GM19193 (cell line): Measurements from ENCODE around the gene POLH.

Experiments
- POLR2A ChIP-seq: IDR thresholded peaks from 4 replicates; pipeline ENCODE4 v1.6.1; 2011; ENCODE audit not compliant: insufficient read depth, insufficient read length; ENCODE audit errors: extremely low read depth

The POLH gene

GRCh38 chr6:43575772-43576551 lies at the start of gene POLH, which contains the start of gene XPO5:
Gene POLH, plus strand, starts transcription at chr6:43576185. Its CDS starts 6,135 bp downstream, at chr6:43582320.
Gene XPO5, minus strand, starts transcription at chr6:43576038. Its CDS starts 174 bp downstream, at chr6:43575864.
- peak; percentile 99 for TF ChIP-seq POLR2A

GRCh38 chr6:43532201-43532600 lies 43.8 kb upstream of the POLH start:
- no peak for TF ChIP-seq POLR2A

GRCh38 chr6:43540507-43540906 lies 35.5 kb upstream of the POLH start:
- no peak for TF ChIP-seq POLR2A

- no peak for TF ChIP-seq POLR2A
Observed at GRCh38 chr6:43541774-43542471, 34.1 kb upstream of the POLH start.

DNA sequence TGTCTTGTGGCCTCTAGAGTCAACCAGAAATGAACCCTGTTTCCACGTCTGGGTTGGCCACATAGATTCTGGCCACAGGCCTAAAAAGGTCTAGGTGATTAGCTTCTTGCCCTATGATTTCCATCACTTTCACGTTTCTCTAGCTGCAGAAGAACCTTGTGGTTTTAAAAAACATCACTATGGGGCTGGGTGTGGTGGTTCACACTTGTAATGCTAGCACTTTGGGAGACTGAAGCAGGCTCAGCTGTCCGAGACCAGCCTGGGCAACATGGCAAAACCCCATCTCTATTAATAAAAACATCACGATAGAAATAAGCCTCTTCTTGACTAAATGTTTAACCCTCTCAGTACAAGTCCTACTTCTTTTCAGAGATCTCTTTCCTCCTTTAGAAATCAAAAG lies 31.5 kb upstream of the POLH start:
- no peak for TF ChIP-seq POLR2A

GRCh38 chr6:43547222-43547621 lies 28.8 kb upstream of the POLH start:
- no peak for TF ChIP-seq POLR2A

DNA sequence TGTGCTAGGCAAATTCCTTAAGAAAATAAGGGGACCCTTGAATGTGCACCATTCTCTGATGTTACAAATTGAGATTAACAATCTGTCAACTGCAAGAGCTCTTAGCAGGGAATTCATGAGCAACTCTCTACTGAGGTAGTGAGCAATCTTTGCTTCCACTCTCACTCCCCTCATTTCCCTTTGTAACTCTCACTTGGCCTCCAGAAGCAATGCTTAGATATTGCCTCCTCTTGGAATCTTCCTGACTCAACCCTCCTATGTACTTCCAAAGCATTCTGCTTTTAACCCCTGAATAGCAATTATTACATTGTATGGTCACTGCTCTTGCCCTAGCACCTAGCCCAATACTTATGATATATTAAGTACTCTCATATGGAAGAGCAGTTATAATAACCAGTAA lies 16.7 kb upstream of the POLH start:
- no peak for TF ChIP-seq POLR2A

DNA sequence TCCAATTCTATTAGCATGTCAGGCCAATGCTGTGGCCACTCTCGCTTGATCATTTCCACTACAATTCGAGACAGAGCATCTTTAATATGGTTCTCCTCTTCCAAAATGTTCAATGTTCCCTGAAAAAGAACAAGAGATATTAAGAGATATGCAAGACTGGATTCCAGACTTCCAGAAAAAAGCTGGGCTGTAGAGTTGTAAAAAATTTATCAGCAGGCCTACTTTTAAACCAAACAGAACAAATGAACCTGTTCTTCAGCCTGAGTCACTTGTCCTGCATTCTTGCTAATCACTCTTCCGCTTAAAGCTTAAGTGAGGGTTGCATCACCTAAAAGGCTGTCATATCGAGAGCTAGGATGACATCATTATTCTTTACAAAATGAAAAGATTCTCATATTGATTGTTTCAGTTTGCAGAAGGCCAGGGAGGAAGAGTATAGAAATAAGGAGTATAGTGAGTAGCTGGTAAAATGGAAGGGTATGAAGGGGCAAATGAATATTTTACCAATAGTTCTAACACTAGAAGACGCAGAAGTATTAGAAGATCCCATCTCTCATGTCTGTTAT lies 5.0 kb upstream of the POLH start:
- TF ChIP-seq POLR2A, result no peak

DNA sequence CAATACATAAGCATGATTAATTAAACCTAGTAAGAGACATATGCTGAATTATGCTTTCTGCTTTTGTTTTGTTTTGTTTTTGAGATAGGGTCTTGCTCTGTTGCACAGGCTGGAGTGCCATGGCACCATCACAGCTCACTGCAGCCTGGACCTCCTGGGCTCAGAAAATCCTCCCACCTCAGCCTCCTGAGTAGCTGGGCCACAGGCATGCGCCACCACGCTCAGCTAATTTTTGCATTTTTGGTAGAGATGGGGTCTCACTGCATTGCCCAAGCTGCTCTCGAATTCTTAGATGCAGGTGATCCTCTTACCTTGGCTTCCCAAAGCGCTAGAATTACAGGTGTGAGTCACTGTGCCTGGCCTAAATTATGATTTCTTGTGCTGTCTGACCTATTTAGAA lies 4.0 kb upstream of the POLH start:
- no peak for TF ChIP-seq POLR2A

DNA sequence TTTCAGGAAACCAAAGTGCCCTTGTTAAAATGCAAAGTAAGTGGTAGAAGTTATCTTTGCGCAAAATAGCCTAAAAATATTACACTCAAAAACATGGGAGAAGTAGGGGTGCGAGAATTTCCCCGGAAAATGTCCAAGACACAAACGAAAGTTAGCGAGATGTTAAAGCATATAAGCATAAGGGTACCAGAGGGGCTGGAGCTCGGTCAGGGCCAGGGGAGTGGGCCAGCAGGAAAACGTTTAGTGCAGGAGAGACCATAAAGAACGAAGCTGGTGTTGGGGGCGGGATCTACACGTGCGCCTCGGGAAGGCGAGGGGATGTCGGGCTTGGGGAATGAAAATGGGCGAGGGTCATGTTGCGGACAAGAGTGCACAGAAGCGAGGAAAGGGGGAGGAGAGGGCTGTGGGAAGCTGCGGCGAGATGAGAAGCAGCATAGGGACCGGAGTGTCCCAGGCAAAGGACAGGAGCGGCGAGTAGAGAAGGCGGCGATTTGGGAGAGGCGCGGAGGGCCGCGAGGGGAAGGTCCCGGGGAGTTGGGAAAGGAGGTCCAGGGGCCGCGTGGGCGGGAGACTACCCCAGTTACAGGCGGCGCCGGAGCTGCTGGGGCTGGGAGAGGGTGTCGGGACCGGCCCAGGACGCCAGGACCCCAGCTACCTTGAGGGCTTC lies 747 bp upstream of the POLH start:
- TF ChIP-seq POLR2A, result no peak

GRCh38 chr6:43578748-43579147 lies 2.8 kb downstream of the POLH start:
- TF ChIP-seq POLR2A, result no peak

DNA sequence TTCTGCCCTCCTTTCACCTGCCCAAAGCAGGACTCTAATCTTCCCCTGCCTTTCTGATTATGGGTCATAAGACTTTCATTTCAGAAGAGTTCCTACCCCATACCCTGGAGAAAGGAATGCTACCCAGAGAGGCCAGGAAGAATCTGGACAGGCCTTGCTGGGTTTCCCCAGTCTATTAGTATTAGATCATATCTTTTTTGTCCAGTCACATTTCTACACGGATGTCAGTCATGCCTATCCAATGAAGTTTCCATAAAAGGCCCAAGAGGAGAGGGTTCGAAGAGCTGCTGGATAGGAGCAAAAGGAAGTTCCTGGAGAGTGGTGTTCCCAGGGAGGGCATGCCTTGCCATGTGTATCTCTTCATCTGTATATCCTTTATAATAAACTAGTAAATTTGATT lies 3.2 kb downstream of the POLH start:
- no peak for TF ChIP-seq POLR2A

DNA sequence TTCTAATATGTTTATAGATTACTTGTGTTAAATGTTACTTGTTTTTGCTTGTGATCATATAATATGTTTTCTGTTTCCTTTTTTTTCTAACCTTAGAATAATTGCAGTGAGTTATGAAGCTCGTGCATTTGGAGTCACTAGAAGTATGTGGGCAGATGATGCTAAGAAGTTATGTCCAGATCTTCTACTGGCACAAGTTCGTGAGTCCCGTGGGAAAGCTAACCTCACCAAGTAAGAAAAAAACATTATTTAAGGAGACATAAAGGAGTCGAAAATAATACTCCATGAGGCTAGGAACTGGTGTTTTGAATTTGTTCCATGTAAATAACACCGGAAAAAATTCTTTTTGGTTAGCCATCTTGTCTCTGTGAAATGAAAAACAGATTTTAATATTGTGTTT lies 6.9 kb downstream of the POLH start:
- no peak for TF ChIP-seq POLR2A

- no peak for TF ChIP-seq POLR2A
Observed at GRCh38 chr6:43584892-43585570, 9.0 kb downstream of the POLH start.

DNA sequence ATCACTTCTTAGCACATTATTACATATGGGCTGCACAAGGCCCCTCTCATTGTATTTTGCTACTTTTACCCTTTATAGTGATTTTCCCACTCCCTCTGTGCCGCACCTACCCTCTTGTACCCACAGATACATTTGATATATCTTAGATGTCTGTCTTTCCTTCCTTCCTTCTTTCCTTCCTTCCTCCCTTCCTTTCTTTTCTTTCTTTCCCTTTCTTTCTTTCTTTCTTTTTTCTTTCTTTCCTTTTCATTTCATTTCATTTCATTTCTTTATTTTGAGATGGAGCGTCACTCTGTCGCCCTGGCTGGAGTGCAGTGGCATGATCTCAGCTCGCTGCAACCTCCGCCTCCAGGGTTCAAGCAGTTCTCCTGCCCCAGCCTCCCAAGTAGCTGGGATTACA lies 12.2 kb downstream of the POLH start:
- no peak for TF ChIP-seq POLR2A
